ENCODE measurements around the gene RASSF5.

GRCh38 chr1:206477581-206478380 lies 29.6 kb upstream of the RASSF5 start:
- TF ChIP-seq CTCF (IDR thresholded peaks at IDR 0.05; ENCODE audit: borderline replicate concordance, extremely low read depth, low read length, poor library complexity, severe bottlenecking) (no peak), EZH2 (IDR thresholded peaks at IDR 0.05; ENCODE audit: borderline replicate concordance, low read depth, low read length, severe bottlenecking) (no peak)

Data from DND-41 (cell line).